Neural cell (in vitro differentiated cells): ENCODE results near the gene GMDS. TPM values are rescaled to one million over a fixed set of nuclear protein-coding genes. Genes with fewer than 3 reads are reported as not detected.

ENCODE experiments used
- H2AFZ ChIP-seq: fragments of 200-600, 300-800 bp; sonication (generic), shearing (Covaris generic); 2 replicates; pipeline ENCODE4 v1.6.0; 2014; ENCODE audit warnings: low read depth, mild to moderate bottlenecking, antibody characterized with exemption, low read length, moderate library complexity
- H3F3A ChIP-seq: fragments of 200-600 bp; shearing (Covaris generic); 2 replicates; pipeline ENCODE4 v1.6.1; 2016; ENCODE audit warnings: mild to moderate bottlenecking, moderate library complexity, mixed read lengths, antibody characterized with exemption, low read length; ENCODE audit not compliant: insufficient read depth, poor library complexity, severe bottlenecking
- H3K27ac ChIP-seq: fragments of 200-600, 300-800 bp; sonication (generic), shearing (Covaris generic); 2 replicates; pipeline ENCODE4 v1.5.1; 2014; ENCODE audit warnings: mild to moderate bottlenecking, low read length, moderate library complexity
- H3K27me3 ChIP-seq: fragments of 300-800, 200-600 bp; sonication (generic), shearing (Covaris generic); 2 replicates; pipeline ENCODE4 v1.6.0; 2014; ENCODE audit warnings: mild to moderate bottlenecking, low read depth, low read length, moderate library complexity; ENCODE audit not compliant: insufficient read depth
- H3K36me3 ChIP-seq: fragments of 300-800, 200-600 bp; sonication (generic), shearing (Covaris generic); 2 replicates; pipeline ENCODE4 v1.5.1; 2014; ENCODE audit warnings: mild to moderate bottlenecking, antibody characterized with exemption, low read length, moderate library complexity; ENCODE audit not compliant: insufficient read depth
- H3K4me2 ChIP-seq: fragments of 300-800, 200-600 bp; sonication (generic), shearing (Covaris generic); 2 replicates; pipeline ENCODE4 v1.6.0; 2014; ENCODE audit warnings: mild to moderate bottlenecking, low read length
- H3K4me3 ChIP-seq: fragments of 300-800, 200-600 bp; sonication (generic), shearing (Covaris generic); 2 replicates; pipeline ENCODE4 v1.5.1; 2014; ENCODE audit warnings: mild to moderate bottlenecking, low read length, moderate library complexity
- H3K79me2 ChIP-seq: fragments of 200-600 bp; shearing (Covaris generic); replicated peaks from 2 replicates; pipeline ENCODE4 v1.6.0; 2014; ENCODE audit warnings: mild to moderate bottlenecking, low read length, moderate library complexity; ENCODE audit not compliant: insufficient read depth
- H3K9ac ChIP-seq: fragments of 300-800, 200-600 bp; sonication (generic), shearing (Covaris generic); 2 replicates; pipeline ENCODE4 v1.6.1; 2016; ENCODE audit warnings: mild to moderate bottlenecking, low read length, mixed read lengths
- H3K9me2 ChIP-seq: fragments of 200-600 bp; shearing (Covaris generic); 2 replicates; pipeline ENCODE4 v1.6.1; 2016; ENCODE audit warnings: mild to moderate bottlenecking, low read length, mixed read lengths; ENCODE audit not compliant: insufficient read depth
- H3K9me3 ChIP-seq: fragments of 200-600, 300-800 bp; sonication (generic), shearing (Covaris generic); 2 replicates; pipeline ENCODE4 v1.6.1; 2016; ENCODE audit warnings: mild to moderate bottlenecking, mixed run types, low read length, moderate library complexity, mixed read lengths
- H4K20me1 ChIP-seq: fragments of 200-600 bp; shearing (Covaris generic); 2 replicates; pipeline ENCODE4 v1.6.1; 2016; ENCODE audit warnings: mild to moderate bottlenecking, mixed run types; ENCODE audit not compliant: insufficient read depth
- CTCF ChIP-seq: fragments of 450-650 bp; IDR thresholded peaks from 2 replicates; pipeline ENCODE4 v1.5.1; 2014; ENCODE audit warnings: antibody characterized with exemption, mild to moderate bottlenecking, moderate library complexity; ENCODE audit not compliant: poor library complexity, severe bottlenecking
- EP300 ChIP-seq: fragments of 450-650 bp; conservative IDR thresholded peaks from 2 replicates; pipeline ENCODE4 v1.6.1; 2014; ENCODE audit warnings: antibody characterized with exemption, mild to moderate bottlenecking, moderate library complexity; ENCODE audit not compliant: poor library complexity, severe bottlenecking
- EZH2 ChIP-seq: fragments of 200-600, 300-800 bp; shearing (Covaris generic), sonication (generic); IDR thresholded peaks from 2 replicates; pipeline ENCODE4 v1.6.1; 2014; ENCODE audit warnings: antibody characterized with exemption, low read length, borderline replicate concordance, mild to moderate bottlenecking; ENCODE audit not compliant: insufficient read depth, poor library complexity, severe bottlenecking
- MXI1 ChIP-seq: fragments of 450-650 bp; conservative IDR thresholded peaks from 2 replicates; pipeline ENCODE4 v1.6.1; 2014; ENCODE audit warnings: antibody characterized with exemption, mild to moderate bottlenecking; ENCODE audit not compliant: poor library complexity, severe bottlenecking
- POLR2AphosphoS5 ChIP-seq: IDR thresholded peaks from 2 replicates; pipeline ENCODE4 v1.6.1; 2012
- RAD21 ChIP-seq: fragments of 450-650 bp; conservative IDR thresholded peaks from 2 replicates; pipeline ENCODE4 v1.6.1; 2014; ENCODE audit warnings: antibody characterized with exemption, mild to moderate bottlenecking, moderate library complexity
- REST ChIP-seq: IDR thresholded peaks from 2 replicates; pipeline ENCODE4 v1.6.1; 2012; ENCODE audit warnings: borderline replicate concordance
- SMC3 ChIP-seq: fragments of 450-650 bp; conservative IDR thresholded peaks from 2 replicates; pipeline ENCODE4 v1.6.1; 2014; ENCODE audit warnings: antibody characterized with exemption, mild to moderate bottlenecking, moderate library complexity; ENCODE audit not compliant: poor library complexity
- TAF1 ChIP-seq: IDR thresholded peaks from 2 replicates; pipeline ENCODE4 v1.6.1; 2012; ENCODE audit warnings: low read depth
- polyA plus RNA-seq: library from polyadenylated mRNA; depleted of rRNA; stranded (reverse); fragments of >200 nt; gene quantifications from 2 replicates; pipeline ENCODE4 v1.2.3, GENCODE V29; 2014

Gene GMDS
- polyA plus RNA-seq, 1 donor from 2014 or later, result 11.4 TPM

GRCh38 chr6:1580585-1580984, 664.8 kb downstream of the GMDS start:
- Histone ChIP-seq H3K4me2 (no peak overlapping the region), H3K4me3 (no peak overlapping the region), H3K27ac (no peak overlapping the region), H3F3A (no peaks in the 10 kb centered on the region), H3K36me3 (no peaks in the 10 kb centered on the region), H3K79me2 (no peaks in the 10 kb centered on the region), H2AFZ (no peak overlapping the region), H3K9ac (no peak overlapping the region), H3K9me2 (no peaks in the 10 kb centered on the region), H4K20me1 (no peaks in the 10 kb centered on the region), H3K9me3 (no peaks in the 10 kb centered on the region), H3K27me3 (no peaks in the 10 kb centered on the region)
- TF ChIP-seq RAD21 (no peak), SMC3 (no peak), TAF1 (no peak), EZH2 (no peak), CTCF (no peak), POLR2AphosphoS5 (no peak), EP300 (no peak), REST (no peak), MXI1 (no peak)

- H3K4me3 ChIP-seq, result no peak overlapping the region
- no peak overlapping the region for H3K27ac ChIP-seq
- H3K36me3 ChIP-seq, result no peaks in the 10 kb centered on the region
- H3K79me2 ChIP-seq, result no peaks in the 10 kb centered on the region
- H4K20me1 ChIP-seq, result no peaks in the 10 kb centered on the region
- no peaks in the 10 kb centered on the region for H3K27me3 ChIP-seq
- H3F3A ChIP-seq, result no peaks in the 10 kb centered on the region
- no peak overlapping the region for H2AFZ ChIP-seq
- H3K9me3 ChIP-seq, result no peaks in the 10 kb centered on the region
- H3K4me2 ChIP-seq, result no peak overlapping the region
- TF ChIP-seq REST (no peak), RAD21 (no peak), POLR2AphosphoS5 (no peak), SMC3 (no peak), EP300 (no peak), EZH2 (no peak), CTCF (no peak), MXI1 (no peak), TAF1 (no peak)
- no peak overlapping the region for H3K9ac ChIP-seq
- H3K9me2 ChIP-seq, result no peaks in the 10 kb centered on the region
Observed at GRCh38 chr6:1580109-1580508, 665.3 kb downstream of the GMDS start.
